NB4 (cell line): ENCODE data around the gene GRIK3.

Experiments used
- DNase-seq: peaks from one replicate; pipeline ENCODE4 v3.0.0; 2010; ENCODE audit warnings: low read depth
- H3K4me3 ChIP-seq: one replicate; pipeline ENCODE4 v1.5.1; 2011; ENCODE audit warnings: mild to moderate bottlenecking, low read depth, low read length, moderate library complexity
- MAX ChIP-seq: IDR thresholded peaks from 2 replicates; pipeline ENCODE4 v1.6.1; 2011; ENCODE audit warnings: low read depth, low read length
- MYC ChIP-seq: IDR thresholded peaks from 2 replicates; pipeline ENCODE4 v1.6.1; 2011; ENCODE audit warnings: low read depth, low read length
- POLR2A ChIP-seq: IDR thresholded peaks from 2 replicates; pipeline ENCODE4 v1.6.1; 2011; ENCODE audit warnings: mild to moderate bottlenecking; ENCODE audit not compliant: insufficient read length; ENCODE audit errors: extremely low read depth
- TF ChIP-seq, protein P1 (sequence below): IDR thresholded peaks from one replicate; pipeline ENCODE4 v1.5.1; 2012; ENCODE audit warnings: low read depth, low read length

The GRIK3 gene

DNA sequence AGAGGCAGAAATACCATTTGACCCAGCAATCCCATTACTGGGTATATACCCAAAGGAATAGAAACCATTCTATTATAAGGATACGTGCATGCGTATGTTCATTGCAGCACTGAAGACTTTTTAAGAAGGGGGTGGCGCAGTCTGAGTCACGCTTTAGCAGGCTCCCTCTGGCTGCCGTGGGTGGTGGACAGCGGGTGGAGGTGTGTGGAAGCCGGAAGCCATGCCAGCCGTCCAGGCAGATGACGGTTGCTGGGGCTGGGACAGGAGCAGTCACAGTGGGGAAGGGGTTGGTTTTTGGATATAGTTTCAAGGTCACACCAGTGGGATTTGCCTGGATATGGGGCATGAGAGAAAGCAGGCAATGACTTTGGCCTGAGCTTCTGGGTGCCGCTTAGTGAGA lies 270.5 kb downstream of the GRIK3 start:
- no peak for DNase-seq
- H3K4me3 ChIP-seq: no peak overlapping the region
- no peak for TF ChIP-seq MYC
- no peak for TF ChIP-seq MAX
- TF ChIP-seq, protein P1, sequence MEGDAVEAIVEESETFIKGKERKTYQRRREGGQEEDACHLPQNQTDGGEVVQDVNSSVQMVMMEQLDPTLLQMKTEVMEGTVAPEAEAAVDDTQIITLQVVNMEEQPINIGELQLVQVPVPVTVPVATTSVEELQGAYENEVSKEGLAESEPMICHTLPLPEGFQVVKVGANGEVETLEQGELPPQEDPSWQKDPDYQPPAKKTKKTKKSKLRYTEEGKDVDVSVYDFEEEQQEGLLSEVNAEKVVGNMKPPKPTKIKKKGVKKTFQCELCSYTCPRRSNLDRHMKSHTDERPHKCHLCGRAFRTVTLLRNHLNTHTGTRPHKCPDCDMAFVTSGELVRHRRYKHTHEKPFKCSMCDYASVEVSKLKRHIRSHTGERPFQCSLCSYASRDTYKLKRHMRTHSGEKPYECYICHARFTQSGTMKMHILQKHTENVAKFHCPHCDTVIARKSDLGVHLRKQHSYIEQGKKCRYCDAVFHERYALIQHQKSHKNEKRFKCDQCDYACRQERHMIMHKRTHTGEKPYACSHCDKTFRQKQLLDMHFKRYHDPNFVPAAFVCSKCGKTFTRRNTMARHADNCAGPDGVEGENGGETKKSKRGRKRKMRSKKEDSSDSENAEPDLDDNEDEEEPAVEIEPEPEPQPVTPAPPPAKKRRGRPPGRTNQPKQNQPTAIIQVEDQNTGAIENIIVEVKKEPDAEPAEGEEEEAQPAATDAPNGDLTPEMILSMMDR: no peak
- no peak for TF ChIP-seq POLR2A

DNA sequence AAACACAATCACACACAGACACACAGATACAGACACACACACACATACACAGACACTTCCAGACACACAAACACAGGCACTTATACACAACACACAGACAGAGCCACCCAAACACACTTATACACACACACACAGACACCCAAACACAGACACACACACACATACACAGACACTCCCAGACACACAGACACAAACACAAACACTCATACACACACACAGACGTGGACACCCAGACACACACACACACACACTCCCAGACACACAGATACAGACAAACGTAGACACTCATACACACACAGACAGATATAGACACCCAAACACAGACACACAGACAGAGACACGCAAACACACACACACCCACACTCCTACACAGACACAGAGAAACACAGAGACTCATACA lies 272.1 kb downstream of the GRIK3 start:
- DNase-seq: no peak
- TF ChIP-seq MAX (no peak), POLR2A (no peak), MYC (no peak)
- TF ChIP-seq, protein P1: no peak
- no peak overlapping the region for H3K4me3 ChIP-seq

- no peak for DNase-seq
- TF ChIP-seq MAX: no peak
- TF ChIP-seq, protein P1: no peak
- no peak for TF ChIP-seq MYC
- TF ChIP-seq POLR2A: no peak
- no peak overlapping the region for H3K4me3 ChIP-seq
These were observed 273.2 kb downstream of the GRIK3 start for GRCh38 chr1:36761113-36761512.

GRCh38 chr1:36760081-36760480 lies 274.2 kb downstream of the GRIK3 start:
- no peak overlapping the region for H3K4me3 ChIP-seq
- TF ChIP-seq MYC (no peak), MAX (no peak), POLR2A (no peak)
- TF ChIP-seq, protein P1: no peak
- no peak for DNase-seq

- H3K4me3 ChIP-seq: no peak overlapping the region
- no peak for TF ChIP-seq MAX
- TF ChIP-seq MYC: no peak
- TF ChIP-seq POLR2A: no peak
- TF ChIP-seq, protein P1: no peak
- no peak for DNase-seq
These were observed 275.0 kb downstream of the GRIK3 start for GRCh38 chr1:36759355-36759754.
